Measurements from ENCODE around the gene MISP3.

Gene MISP3

GRCh38 chr19:14118165-14119051, 45.8 kb downstream of the MISP3 start:
- CTCF ChIA-PET: no interaction called here
- TF ChIP-seq HDGF (IDR thresholded peaks at IDR 0.05; ENCODE audit: borderline replicate concordance) (no peak), ARNT (IDR thresholded peaks at IDR 0.05) (no peak), FOXK2 (IDR thresholded peaks at IDR 0.05) (no peak), L3MBTL2 (conservative IDR thresholded peaks at IDR 0.05) (no peak), FOXM1 (IDR thresholded peaks at IDR 0.05; ENCODE audit: borderline replicate concordance) (no peak), PKNOX1 (IDR thresholded peaks at IDR 0.05) (no peak), LEF1 (IDR thresholded peaks at IDR 0.05; ENCODE audit: borderline replicate concordance) (no peak)
- DNase-seq (ENCODE audit: extremely low spot score): no peak
- POLR2A ChIA-PET: interaction anchor here (0.6 to 1.7 kb wide), 3 partner anchors 10 to 22 kb away, joined by 3 to 5 read pairs (median 4); no protein-coding TSS in a partner anchor

- no peak for DNase-seq (ENCODE audit: extremely low spot score)
- CTCF ChIA-PET: no interaction called here
- POLR2A ChIA-PET: interaction anchor here (1.7 kb wide), 1 partner anchor 18 kb away, joined by 5 read pairs; no protein-coding TSS in a partner anchor
Measured at GRCh38 chr19:14119146-14119545, 46.6 kb downstream of the MISP3 start.

GRCh38 chr19:14119644-14120496, 47.3 kb downstream of the MISP3 start:
- no peak for TF ChIP-seq SP1 (IDR thresholded peaks at IDR 0.05)
- peak; percentile 72 for TF ChIP-seq PKNOX1 (IDR thresholded peaks at IDR 0.05)
- DNase-seq (ENCODE audit: extremely low spot score): no peak
- ChIA-PET CTCF (interaction anchor here (0.6 to 0.7 kb wide), 3 partner anchors 15 to 260 kb away, joined by 3 read pairs; no protein-coding TSS in a partner anchor), POLR2A (interaction anchor here (1.1 kb wide), 1 partner anchor 16 kb away, joined by 3 read pairs; no protein-coding TSS in a partner anchor)

More at GRCh38 chr19:14119146-14119545, 46.6 kb downstream of the MISP3 start:
- TF ChIP-seq SP1 (IDR thresholded peaks at IDR 0.05) (no peak), SUZ12 (IDR thresholded peaks at IDR 0.05) (no peak), TARDBP (IDR thresholded peaks at IDR 0.05) (no peak), LEF1 (IDR thresholded peaks at IDR 0.05; ENCODE audit: borderline replicate concordance) (no peak), ZNF384 (IDR thresholded peaks at IDR 0.05) (no peak), CTBP1 (IDR thresholded peaks at IDR 0.05; ENCODE audit: borderline replicate concordance) (no peak), FOXM1 (IDR thresholded peaks at IDR 0.05; ENCODE audit: borderline replicate concordance) (no peak)

- DNase-seq (ENCODE audit: extremely low spot score): no peak
- TF ChIP-seq CTBP1 (IDR thresholded peaks at IDR 0.05; ENCODE audit: borderline replicate concordance) (no peak), FOXM1 (IDR thresholded peaks at IDR 0.05; ENCODE audit: borderline replicate concordance) (no peak), TARDBP (IDR thresholded peaks at IDR 0.05) (no peak), ZNF384 (IDR thresholded peaks at IDR 0.05) (no peak)
- ChIA-PET POLR2A (interaction anchor here (1.1 kb wide), 1 partner anchor 15 kb away, joined by 3 read pairs; no protein-coding TSS in a partner anchor), CTCF (interaction anchor here (0.6 kb wide), 2 partner anchors 28 to 261 kb away, joined by 3 read pairs; no protein-coding TSS in a partner anchor)
Measured at GRCh38 chr19:14120497-14120780, 47.9 kb downstream of the MISP3 start.

DNA sequence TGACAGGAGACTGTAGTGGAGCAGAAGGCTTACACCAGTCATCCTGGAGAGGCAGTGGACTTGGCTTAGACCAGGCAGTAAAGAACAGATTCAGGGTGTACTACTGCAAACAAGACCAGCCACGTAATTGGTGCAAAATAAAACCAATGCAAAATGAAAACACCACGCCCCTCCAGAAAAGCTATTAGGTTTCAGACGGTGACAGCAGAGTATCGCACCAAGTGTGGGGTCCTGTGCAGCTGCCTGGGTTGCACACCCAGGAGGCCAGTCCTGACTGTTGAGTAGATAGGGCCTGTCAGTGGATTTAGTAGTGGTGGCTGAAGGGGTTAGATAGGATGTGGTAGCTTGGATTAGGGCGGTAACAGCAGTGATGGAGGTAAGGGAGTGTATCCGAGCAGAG, 50.3 kb downstream of the MISP3 start:
- CTCF ChIA-PET: no interaction called here
- DNase-seq (ENCODE audit: extremely low spot score): no peak
- no peak for TF ChIP-seq PKNOX1 (IDR thresholded peaks at IDR 0.05)
- TF ChIP-seq SP1 (IDR thresholded peaks at IDR 0.05): no peak
- TF ChIP-seq LEF1 (IDR thresholded peaks at IDR 0.05; ENCODE audit: borderline replicate concordance): no peak
- TF ChIP-seq FOXM1 (IDR thresholded peaks at IDR 0.05; ENCODE audit: borderline replicate concordance): no peak
- TF ChIP-seq ARNT (IDR thresholded peaks at IDR 0.05): no peak
- no peak for TF ChIP-seq HDGF (IDR thresholded peaks at IDR 0.05; ENCODE audit: borderline replicate concordance)
- no peak for TF ChIP-seq ELF4 (IDR thresholded peaks at IDR 0.05)
- no peak for TF ChIP-seq SUZ12 (IDR thresholded peaks at IDR 0.05)
- POLR2A ChIA-PET: interaction anchor here (3.4 kb wide), 1 partner anchor 14 kb away, joined by 13 read pairs; the partner anchor contains the start of gene ASF1B
